ENCODE measurements around the gene C11orf86.

C11orf86 gene

GRCh38 chr11:67016550-67016949 lies 41.4 kb downstream of the C11orf86 start:
- Histone ChIP-seq H2AFZ (ENCODE audit: low read length) (no peak overlapping the region), H4K20me1 (ENCODE audit: insufficient read depth, low read length, poor library complexity, severe bottlenecking) (no peaks in the 10 kb centered on the region), H3K9ac (ENCODE audit: low read depth, low read length, poor library complexity, severe bottlenecking) (no peak overlapping the region), H3K4me1 (ENCODE audit: insufficient read depth, low read length, poor library complexity, severe bottlenecking) (no peaks in the 10 kb centered on the region), H3K9me2 (replicated peaks; ENCODE audit: low read depth, low read length) (no peaks in the 10 kb centered on the region), H3F3A (ENCODE audit: low read depth) (no peaks in the 10 kb centered on the region), H3K4me3 (ENCODE audit: low read length, poor library complexity, severe bottlenecking) (no peak overlapping the region), H3K27me3 (ENCODE audit: insufficient read depth, low read length, poor library complexity, severe bottlenecking) (no peaks in the 10 kb centered on the region), H3K36me3 (ENCODE audit: insufficient read depth, low read length) (no peaks in the 10 kb centered on the region), H3K9me3 (ENCODE audit: insufficient read depth, low read depth, low read length) (no peaks in the 10 kb centered on the region), H3K79me2 (ENCODE audit: insufficient read depth, low read length) (no peaks in the 10 kb centered on the region), H3K4me2 (ENCODE audit: low read depth, low read length, poor library complexity, severe bottlenecking) (no peak overlapping the region)
- TF ChIP-seq, protein P1, sequence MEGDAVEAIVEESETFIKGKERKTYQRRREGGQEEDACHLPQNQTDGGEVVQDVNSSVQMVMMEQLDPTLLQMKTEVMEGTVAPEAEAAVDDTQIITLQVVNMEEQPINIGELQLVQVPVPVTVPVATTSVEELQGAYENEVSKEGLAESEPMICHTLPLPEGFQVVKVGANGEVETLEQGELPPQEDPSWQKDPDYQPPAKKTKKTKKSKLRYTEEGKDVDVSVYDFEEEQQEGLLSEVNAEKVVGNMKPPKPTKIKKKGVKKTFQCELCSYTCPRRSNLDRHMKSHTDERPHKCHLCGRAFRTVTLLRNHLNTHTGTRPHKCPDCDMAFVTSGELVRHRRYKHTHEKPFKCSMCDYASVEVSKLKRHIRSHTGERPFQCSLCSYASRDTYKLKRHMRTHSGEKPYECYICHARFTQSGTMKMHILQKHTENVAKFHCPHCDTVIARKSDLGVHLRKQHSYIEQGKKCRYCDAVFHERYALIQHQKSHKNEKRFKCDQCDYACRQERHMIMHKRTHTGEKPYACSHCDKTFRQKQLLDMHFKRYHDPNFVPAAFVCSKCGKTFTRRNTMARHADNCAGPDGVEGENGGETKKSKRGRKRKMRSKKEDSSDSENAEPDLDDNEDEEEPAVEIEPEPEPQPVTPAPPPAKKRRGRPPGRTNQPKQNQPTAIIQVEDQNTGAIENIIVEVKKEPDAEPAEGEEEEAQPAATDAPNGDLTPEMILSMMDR (conservative IDR thresholded peaks at IDR 0.05; ENCODE audit: low read length): no peak
- no peak for TF ChIP-seq EZH2phosphoT487 (IDR thresholded peaks at IDR 0.05; ENCODE audit: borderline replicate concordance)

GRCh38 chr11:67020949-67021348 lies 45.8 kb downstream of the C11orf86 start:
- no peak overlapping the region for H3K4me2 ChIP-seq (ENCODE audit: low read depth, low read length, poor library complexity, severe bottlenecking)
- TF ChIP-seq EZH2phosphoT487 (IDR thresholded peaks at IDR 0.05; ENCODE audit: borderline replicate concordance): no peak
- TF ChIP-seq, protein P1 (conservative IDR thresholded peaks at IDR 0.05; ENCODE audit: low read length): no peak
- H3K4me1 ChIP-seq (ENCODE audit: insufficient read depth, low read length, poor library complexity, severe bottlenecking): peaks cover 23% of the 10 kb centered on the region
- no peaks in the 10 kb centered on the region for H3K9me2 ChIP-seq (replicated peaks; ENCODE audit: low read depth, low read length)
- no peaks in the 10 kb centered on the region for H3F3A ChIP-seq (ENCODE audit: low read depth)
- no peaks in the 10 kb centered on the region for H3K27me3 ChIP-seq (ENCODE audit: insufficient read depth, low read length, poor library complexity, severe bottlenecking)
- H3K36me3 ChIP-seq (ENCODE audit: insufficient read depth, low read length): no peaks in the 10 kb centered on the region
- H3K4me3 ChIP-seq (ENCODE audit: low read length, poor library complexity, severe bottlenecking): no peak overlapping the region
- no peak overlapping the region for H3K9ac ChIP-seq (ENCODE audit: low read depth, low read length, poor library complexity, severe bottlenecking)
- no peaks in the 10 kb centered on the region for H3K9me3 ChIP-seq (ENCODE audit: insufficient read depth, low read depth, low read length)
- H3K79me2 ChIP-seq (ENCODE audit: insufficient read depth, low read length): no peaks in the 10 kb centered on the region
- no peaks in the 10 kb centered on the region for H4K20me1 ChIP-seq (ENCODE audit: insufficient read depth, low read length, poor library complexity, severe bottlenecking)
- no peak overlapping the region for H2AFZ ChIP-seq (ENCODE audit: low read length)

DNA sequence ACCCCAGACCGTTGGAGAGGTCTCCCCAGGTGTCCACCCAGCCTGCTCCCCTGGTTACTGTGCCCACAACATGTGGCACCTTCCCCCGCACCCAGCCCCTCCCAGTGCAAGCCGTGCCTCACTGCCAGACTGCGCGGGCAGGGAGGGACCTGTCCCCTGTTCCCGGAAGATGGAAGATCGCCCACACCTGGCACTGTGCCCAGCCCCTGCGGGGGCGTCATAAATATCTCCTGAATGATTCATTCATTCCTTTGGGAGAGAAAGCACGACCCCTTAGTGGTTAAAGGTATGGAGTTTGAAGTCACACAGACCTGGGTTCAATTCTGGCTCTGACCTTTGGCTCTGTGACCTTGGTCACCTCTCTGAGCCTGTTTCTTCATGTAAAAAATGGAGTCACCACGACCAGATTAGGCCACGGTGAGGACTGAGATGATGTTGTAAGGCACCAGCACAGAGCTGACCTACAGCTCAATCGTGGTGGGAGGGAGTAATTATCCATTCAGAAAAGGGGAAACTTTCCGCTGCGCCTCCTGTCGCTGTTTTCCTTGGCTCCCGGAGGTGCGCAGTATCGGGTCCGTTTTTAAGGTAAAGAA lies 47.3 kb downstream of the C11orf86 start:
- no peak overlapping the region for H2AFZ ChIP-seq (ENCODE audit: low read length)
- H3K9me2 ChIP-seq (replicated peaks; ENCODE audit: low read depth, low read length): no peaks in the 10 kb centered on the region
- H3F3A ChIP-seq (ENCODE audit: low read depth): no peaks in the 10 kb centered on the region
- H3K4me3 ChIP-seq (ENCODE audit: low read length, poor library complexity, severe bottlenecking): no peak overlapping the region
- no peak overlapping the region for H3K9ac ChIP-seq (ENCODE audit: low read depth, low read length, poor library complexity, severe bottlenecking)
- H3K79me2 ChIP-seq (ENCODE audit: insufficient read depth, low read length): no peaks in the 10 kb centered on the region
- H4K20me1 ChIP-seq (ENCODE audit: insufficient read depth, low read length, poor library complexity, severe bottlenecking): no peaks in the 10 kb centered on the region
- peaks cover 23% of the 10 kb centered on the region for H3K4me1 ChIP-seq (ENCODE audit: insufficient read depth, low read length, poor library complexity, severe bottlenecking)
- TF ChIP-seq, protein P1 (conservative IDR thresholded peaks at IDR 0.05; ENCODE audit: low read length): no peak
- TF ChIP-seq EZH2phosphoT487 (IDR thresholded peaks at IDR 0.05; ENCODE audit: borderline replicate concordance): no peak
- no peak overlapping the region for H3K4me2 ChIP-seq (ENCODE audit: low read depth, low read length, poor library complexity, severe bottlenecking)
- no peaks in the 10 kb centered on the region for H3K9me3 ChIP-seq (ENCODE audit: insufficient read depth, low read depth, low read length)
- H3K36me3 ChIP-seq (ENCODE audit: insufficient read depth, low read length): no peaks in the 10 kb centered on the region
- no peaks in the 10 kb centered on the region for H3K27me3 ChIP-seq (ENCODE audit: insufficient read depth, low read length, poor library complexity, severe bottlenecking)

Measured in Loucy (cell line).